Choroid plexus epithelial cell (primary cell): Measurements from ENCODE around the gene FAM221B.
A peak's percentile ranks its signal among the peaks of the same experiment; 100 is the strongest.

Experiments
- DNase-seq: peaks from one replicate; pipeline ENCODE4 v3.0.0-alpha.2; 2010; ENCODE audit warnings: low read depth
- H3K4me3 ChIP-seq: 2 replicates; pipeline ENCODE4 v1.5.1; 2011; ENCODE audit warnings: low read depth, mild to moderate bottlenecking, control low read depth, low read length, moderate library complexity
- CTCF ChIP-seq: conservative IDR thresholded peaks from 2 replicates; pipeline ENCODE4 v1.5.1; 2011; ENCODE audit warnings: low read depth, mild to moderate bottlenecking, control low read depth, inconsistent platforms, low read length, moderate library complexity

The FAM221B gene

GRCh38 chr9:35839926-35840325, 11.4 kb upstream of the FAM221B start:
- H3K4me3 ChIP-seq, result no peak overlapping the region
- no peak for DNase-seq
- no peak for TF ChIP-seq CTCF

- DNase-seq, result no peak
- H3K4me3 ChIP-seq, result no peak overlapping the region
- no peak for TF ChIP-seq CTCF
These were observed 8.1 kb upstream of the FAM221B start for GRCh38 chr9:35836595-35836994.

DNA sequence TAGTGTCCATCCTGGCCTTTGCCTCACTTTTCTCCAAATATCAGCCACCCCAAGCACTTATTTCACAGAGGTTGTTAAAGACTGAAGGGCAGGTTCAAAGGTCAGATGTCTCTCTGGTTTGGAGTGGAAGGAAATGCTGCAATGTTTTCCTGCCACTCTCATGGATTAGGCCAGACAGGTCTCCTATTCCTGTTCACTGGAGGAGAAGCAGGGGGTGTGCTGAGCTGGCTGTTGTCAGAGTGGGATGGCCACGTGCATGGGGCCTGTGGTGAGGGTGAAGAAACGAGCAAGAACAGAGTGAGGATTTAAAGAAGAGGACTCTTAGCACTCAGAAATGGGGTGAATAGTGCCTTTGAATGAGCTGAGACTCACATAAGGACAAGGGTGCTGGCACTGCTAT, 7.2 kb upstream of the FAM221B start:
- TF ChIP-seq CTCF, result no peak
- H3K4me3 ChIP-seq, result no peak overlapping the region
- no peak for DNase-seq

DNA sequence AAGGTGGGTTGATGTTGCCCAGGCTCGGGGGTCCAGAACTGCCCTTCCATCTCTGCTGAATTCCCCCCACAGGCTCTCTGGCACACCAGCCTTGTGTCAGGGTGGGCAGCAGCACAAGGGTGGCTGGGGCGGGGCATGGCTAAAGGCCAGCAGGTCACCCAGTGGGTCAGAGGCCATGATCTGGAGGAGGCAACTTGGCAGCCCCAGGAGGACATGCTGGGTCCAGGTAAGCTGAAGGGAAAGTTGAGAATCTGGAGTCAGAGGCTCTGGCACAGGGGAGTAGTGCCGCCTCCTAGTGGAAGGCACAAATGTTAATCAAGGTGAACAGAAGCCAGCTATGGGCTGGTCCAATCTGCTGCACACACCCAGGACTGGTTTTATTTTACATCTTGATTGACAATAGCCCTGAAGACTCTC, 6.7 kb upstream of the FAM221B start:
- DNase-seq, result peak; percentile 12
- TF ChIP-seq CTCF, result peak; percentile 40
- H3K4me3 ChIP-seq, result no peak overlapping the region

DNA sequence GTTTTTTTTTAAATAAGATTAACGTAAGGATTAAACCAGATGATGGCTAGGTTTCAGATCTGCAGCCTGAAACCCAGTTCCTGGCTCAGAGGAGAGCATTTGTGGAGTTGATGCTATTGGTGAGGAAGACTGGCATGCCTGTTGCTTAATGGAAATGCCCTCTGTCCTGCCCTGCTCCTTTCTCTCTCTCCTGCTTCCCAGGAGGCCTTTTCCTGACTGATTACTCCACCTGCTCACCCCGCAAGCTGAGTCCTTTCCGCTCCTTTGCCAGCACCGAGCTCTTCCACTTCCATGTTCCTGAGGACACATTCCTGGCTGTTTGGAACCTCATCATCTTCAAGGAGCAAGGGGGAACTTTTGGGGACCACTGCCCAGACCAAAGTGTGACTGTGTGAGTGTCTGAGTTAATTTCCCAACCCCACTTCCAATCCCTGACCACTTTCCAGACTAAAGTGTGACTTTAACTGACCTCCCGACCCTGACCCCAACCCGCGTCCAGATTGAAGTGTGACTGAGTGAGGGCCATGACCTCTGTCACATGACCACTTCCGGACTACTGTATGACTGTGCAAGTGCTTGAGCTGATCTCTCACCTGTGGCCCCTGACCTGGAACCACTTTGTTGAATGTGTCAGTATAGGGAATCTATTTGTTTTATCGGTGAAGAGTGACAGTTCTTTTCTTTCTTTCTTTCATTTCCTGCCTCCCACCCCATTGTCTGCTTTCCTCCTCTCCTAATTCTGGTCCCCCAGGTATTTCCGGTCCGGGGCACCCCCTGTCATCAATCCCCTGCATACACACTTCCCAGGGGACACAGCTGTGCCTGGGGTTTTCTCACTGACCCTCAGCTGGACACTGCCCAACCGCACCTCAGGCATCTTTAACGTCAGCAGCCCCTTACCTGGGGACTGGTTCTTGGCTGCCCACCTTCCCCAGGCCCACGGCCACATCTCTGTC, 6.0 kb upstream of the FAM221B start:
- DNase-seq, result no peak
- no peak overlapping the region for H3K4me3 ChIP-seq
- no peak for TF ChIP-seq CTCF

GRCh38 chr9:35832814-35833213, 4.3 kb upstream of the FAM221B start:
- no peak for DNase-seq
- H3K4me3 ChIP-seq, result no peak overlapping the region
- TF ChIP-seq CTCF, result no peak

GRCh38 chr9:35831040-35831439, 2.5 kb upstream of the FAM221B start:
- no peak for DNase-seq
- H3K4me3 ChIP-seq, result no peak overlapping the region
- no peak for TF ChIP-seq CTCF
